Esophagus squamous epithelium (tissue), 4 donors: ENCODE data around the gene SNRNP25.

Experiments
- CTCF ChIP-seq, 6 experiments: fragments of 450-650 bp in 4 of 6; fragments of 200-600 bp in 2 of 6; sonication (generic) in 2 of 6; IDR thresholded peaks; one replicate each; pipeline ENCODE4 v1.5.1; 2016 to 2019; ENCODE audit warnings: antibody characterized with exemption in 6 of 6, mild to moderate bottlenecking in 4 of 6, moderate library complexity in 4 of 6
- POLR2A ChIP-seq, 4 donors: fragments of 450-650 bp; IDR thresholded peaks; one replicate each; pipeline ENCODE4 v1.6.1; 2017; ENCODE audit warnings: antibody characterized with exemption in 4 of 4, mild to moderate bottlenecking in 4 of 4, moderate library complexity in 3 of 4

DNA sequence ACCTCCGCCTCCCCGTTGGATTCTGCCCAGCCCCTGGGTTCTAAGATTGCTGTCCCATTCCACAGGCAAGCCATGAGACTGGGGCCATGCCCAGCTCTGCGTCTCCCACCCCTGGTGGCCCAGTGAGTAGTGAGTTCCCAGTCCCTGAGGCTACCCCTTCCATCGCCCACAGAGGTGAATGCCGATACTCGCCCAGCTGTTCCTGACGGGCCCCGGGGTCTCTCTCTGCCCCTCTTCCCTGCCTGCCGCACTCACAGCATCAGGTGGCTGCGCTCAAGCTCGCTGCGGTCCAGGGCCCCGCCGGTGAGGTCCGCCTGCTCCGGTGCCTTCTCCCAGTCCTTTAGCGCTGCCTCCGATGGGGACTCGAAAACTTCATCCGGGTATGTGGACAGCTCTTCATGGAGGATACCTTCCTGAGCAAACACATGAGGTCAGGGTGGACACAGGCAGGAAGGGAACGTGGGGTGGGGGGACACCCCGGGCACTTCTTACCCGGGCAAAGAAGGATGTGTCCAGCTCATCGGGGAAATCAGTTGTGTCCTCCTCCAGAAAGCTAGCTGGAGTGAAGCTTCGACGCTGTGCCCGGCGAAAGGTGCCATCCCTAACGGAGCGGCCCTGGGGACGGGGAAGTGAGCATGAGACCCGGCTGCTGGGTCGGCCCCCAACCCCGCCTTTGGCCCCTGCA is 8.8 kb downstream of the SNRNP25 start:
- TF ChIP-seq CTCF (IDR thresholded peaks at IDR 0.05) (no peak), POLR2A (IDR thresholded peaks at IDR 0.05) (no peak)
